Testis (tissue), 2 donors: Measurements from ENCODE around the gene IFIT1B.

Source experiments
- CTCF ChIP-seq, 3 experiments: fragments of 450-650 bp in 2 of 3; fragments of 200-600 bp in 1 of 3; sonication (generic) in 1 of 3; IDR thresholded peaks; one replicate each; pipeline ENCODE4 v1.5.1; 2016 to 2019; ENCODE audit warnings: antibody characterized with exemption in 3 of 3, mild to moderate bottlenecking in 2 of 3, moderate library complexity in 1 of 3
- POLR2A ChIP-seq: fragments of 450-650 bp; IDR thresholded peaks from one replicate; pipeline ENCODE4 v1.6.1; 2017; ENCODE audit warnings: antibody characterized with exemption, mild to moderate bottlenecking, moderate library complexity

- TF ChIP-seq POLR2A, result no peak
- TF ChIP-seq CTCF (IDR thresholded peaks at IDR 0.05), result no peak
Measured at GRCh38 chr10:89384474-89385340, 6.9 kb downstream of the IFIT1B start.
